ENCODE data around the gene VASP. TPM values are rescaled to one million over a fixed set of nuclear protein-coding genes. Genes with fewer than 3 reads are reported as not detected.

VASP gene
- total RNA-seq, 1 experiment from 2014 or later = 130 TPM

DNA sequence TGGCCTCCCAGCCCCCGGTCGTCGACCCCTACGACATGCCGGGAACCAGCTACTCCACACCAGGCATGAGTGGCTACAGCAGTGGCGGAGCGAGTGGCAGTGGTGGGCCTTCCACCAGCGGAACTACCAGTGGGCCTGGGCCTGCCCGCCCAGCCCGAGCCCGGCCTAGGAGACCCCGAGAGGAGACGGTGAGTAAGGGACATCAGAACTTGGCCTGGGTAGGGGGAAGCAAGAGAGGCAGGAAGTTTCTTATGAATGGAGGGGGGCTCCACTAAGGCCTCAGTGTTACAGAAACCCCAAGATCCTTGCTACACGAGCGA, 36.6 kb upstream of the VASP start:
- H3K4me3 ChIP-seq (ENCODE audit: insufficient read depth, low read depth, low read length) = no peak overlapping the region
- no peak for DNase-seq
- peaks cover 14% of the 10 kb centered on the region for H3K27me3 ChIP-seq (ENCODE audit: control insufficient read depth, insufficient read depth, low read length)
- H3K36me3 ChIP-seq (replicated peaks; ENCODE audit: control insufficient read depth, insufficient read depth, low read length) = no peaks in the 10 kb centered on the region

DNA sequence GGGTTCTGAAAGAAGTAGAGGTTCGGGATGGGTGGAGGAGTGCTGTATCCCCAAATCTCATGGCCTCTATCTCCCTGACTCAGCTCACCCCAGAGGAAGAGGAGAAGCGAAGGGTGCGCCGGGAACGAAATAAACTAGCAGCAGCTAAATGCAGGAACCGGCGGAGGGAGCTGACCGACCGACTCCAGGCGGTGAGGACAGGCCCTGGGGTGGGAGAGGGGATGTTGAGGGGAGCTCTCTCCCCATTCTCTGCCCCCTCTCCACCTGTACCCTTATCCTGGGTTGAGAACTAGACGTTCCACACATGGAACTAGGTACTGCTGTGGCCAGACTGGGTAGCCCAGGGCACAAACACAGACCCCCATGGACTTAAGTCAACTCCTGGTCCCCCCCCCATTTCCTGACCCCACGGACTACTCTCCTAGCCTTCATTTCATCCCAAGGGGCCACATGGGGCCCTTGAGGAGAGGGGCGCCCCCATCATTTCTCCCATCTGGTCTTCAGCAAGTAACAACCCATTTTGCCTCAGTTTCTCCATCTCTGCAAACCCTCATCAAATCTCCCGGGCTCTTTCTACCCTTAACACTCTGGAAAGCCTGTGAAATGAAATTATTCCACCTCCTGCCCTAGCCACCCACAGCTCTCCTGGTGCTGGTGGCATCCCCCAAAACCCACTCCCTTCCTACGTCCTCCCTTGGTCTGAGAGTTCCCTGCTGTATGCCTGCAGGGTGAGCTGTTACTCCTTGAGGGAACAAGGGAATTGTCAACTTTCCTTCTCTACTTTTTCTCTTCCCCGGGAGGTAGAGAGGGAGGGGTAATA, 36.0 kb upstream of the VASP start:
- H3K27me3 ChIP-seq (ENCODE audit: control insufficient read depth, insufficient read depth, low read length) = peaks cover 12% of the 10 kb centered on the region; the same call in 1 of the 2 replicates
- DNase-seq = no peak
- H3K36me3 ChIP-seq (replicated peaks; ENCODE audit: control insufficient read depth, insufficient read depth, low read length) = no peaks in the 10 kb centered on the region
- no peak overlapping the region for H3K4me3 ChIP-seq (ENCODE audit: insufficient read depth, low read depth, low read length)

DNA sequence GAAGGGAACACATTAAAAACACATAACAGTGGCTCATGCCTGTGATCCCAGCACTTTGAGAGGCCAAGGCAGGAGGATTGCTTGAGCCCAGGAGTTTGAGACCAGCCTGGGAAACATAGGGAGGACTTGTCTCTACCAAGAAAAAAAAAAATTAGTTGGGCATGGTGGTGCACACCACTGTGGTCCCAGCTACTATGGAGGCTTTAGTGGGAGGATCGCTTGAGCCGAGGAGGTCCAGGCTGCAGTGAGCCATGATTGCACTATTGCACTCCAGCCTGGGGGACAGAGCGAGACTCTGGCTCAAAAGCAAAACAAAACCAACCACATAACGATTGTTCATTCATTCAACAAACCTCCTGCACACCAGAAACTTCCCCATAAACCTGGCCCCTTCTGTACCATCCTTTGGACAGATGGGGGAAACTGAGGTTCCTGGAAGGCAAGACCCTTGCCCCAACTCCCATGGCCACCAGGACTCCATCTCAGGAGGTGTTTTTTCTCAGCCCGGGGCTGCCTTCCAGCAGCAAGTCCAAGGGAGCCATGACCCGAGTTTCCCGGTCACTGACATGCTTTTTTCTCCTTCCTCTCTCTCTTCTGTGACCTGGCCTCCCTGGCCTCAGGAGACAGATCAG, 35.2 kb upstream of the VASP start:
- peaks cover 12% of the 10 kb centered on the region; the same call in 1 of the 2 replicates for H3K27me3 ChIP-seq (ENCODE audit: control insufficient read depth, insufficient read depth, low read length)
- peak overlapping the region; percentile 37; the same call in 1 of the 2 replicates for H3K4me3 ChIP-seq (ENCODE audit: insufficient read depth, low read depth, low read length)
- no peaks in the 10 kb centered on the region for H3K36me3 ChIP-seq (replicated peaks; ENCODE audit: control insufficient read depth, insufficient read depth, low read length)
- DNase-seq = no peak

DNA sequence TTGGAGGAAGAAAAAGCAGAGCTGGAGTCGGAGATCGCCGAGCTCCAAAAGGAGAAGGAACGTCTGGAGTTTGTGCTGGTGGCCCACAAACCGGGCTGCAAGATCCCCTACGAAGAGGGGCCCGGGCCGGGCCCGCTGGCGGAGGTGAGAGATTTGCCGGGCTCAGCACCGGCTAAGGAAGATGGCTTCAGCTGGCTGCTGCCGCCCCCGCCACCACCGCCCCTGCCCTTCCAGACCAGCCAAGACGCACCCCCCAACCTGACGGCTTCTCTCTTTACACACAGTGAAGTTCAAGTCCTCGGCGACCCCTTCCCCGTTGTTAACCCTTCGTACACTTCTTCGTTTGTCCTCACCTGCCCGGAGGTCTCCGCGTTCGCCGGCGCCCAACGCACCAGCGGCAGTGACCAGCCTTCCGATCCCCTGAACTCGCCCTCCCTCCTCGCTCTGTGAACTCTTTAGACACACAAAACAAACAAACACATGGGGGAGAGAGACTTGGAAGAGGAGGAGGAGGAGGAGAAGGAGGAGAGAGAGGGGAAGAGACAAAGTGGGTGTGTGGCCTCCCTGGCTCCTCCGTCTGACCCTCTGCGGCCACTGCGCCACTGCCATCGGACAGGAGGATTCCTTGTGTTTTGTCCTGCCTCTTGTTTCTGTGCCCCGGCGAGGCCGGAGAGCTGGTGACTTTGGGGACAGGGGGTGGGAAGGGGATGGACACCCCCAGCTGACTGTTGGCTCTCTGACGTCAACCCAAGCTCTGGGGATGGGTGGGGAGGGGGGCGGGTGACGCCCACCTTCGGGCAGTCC, 34.5 kb upstream of the VASP start:
- peak overlapping the region; percentile 37 for H3K4me3 ChIP-seq (ENCODE audit: insufficient read depth, low read depth, low read length)
- peak; percentile 74 for DNase-seq
- no peaks in the 10 kb centered on the region for H3K36me3 ChIP-seq (replicated peaks; ENCODE audit: control insufficient read depth, insufficient read depth, low read length)
- H3K27me3 ChIP-seq (ENCODE audit: control insufficient read depth, insufficient read depth, low read length) = peaks cover 12% of the 10 kb centered on the region; the same call in 1 of the 2 replicates

DNA sequence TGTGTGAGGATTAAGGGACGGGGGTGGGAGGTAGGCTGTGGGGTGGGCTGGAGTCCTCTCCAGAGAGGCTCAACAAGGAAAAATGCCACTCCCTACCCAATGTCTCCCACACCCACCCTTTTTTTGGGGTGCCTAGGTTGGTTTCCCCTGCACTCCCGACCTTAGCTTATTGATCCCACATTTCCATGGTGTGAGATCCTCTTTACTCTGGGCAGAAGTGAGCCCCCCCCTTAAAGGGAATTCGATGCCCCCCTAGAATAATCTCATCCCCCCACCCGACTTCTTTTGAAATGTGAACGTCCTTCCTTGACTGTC, 34.0 kb upstream of the VASP start:
- DNase-seq = no peak
- no peaks in the 10 kb centered on the region for H3K36me3 ChIP-seq (replicated peaks; ENCODE audit: control insufficient read depth, insufficient read depth, low read length)
- no peak overlapping the region for H3K4me3 ChIP-seq (ENCODE audit: insufficient read depth, low read depth, low read length)
- H3K27me3 ChIP-seq (ENCODE audit: control insufficient read depth, insufficient read depth, low read length) = peaks cover 12% of the 10 kb centered on the region; the same call in 1 of the 2 replicates

DNA sequence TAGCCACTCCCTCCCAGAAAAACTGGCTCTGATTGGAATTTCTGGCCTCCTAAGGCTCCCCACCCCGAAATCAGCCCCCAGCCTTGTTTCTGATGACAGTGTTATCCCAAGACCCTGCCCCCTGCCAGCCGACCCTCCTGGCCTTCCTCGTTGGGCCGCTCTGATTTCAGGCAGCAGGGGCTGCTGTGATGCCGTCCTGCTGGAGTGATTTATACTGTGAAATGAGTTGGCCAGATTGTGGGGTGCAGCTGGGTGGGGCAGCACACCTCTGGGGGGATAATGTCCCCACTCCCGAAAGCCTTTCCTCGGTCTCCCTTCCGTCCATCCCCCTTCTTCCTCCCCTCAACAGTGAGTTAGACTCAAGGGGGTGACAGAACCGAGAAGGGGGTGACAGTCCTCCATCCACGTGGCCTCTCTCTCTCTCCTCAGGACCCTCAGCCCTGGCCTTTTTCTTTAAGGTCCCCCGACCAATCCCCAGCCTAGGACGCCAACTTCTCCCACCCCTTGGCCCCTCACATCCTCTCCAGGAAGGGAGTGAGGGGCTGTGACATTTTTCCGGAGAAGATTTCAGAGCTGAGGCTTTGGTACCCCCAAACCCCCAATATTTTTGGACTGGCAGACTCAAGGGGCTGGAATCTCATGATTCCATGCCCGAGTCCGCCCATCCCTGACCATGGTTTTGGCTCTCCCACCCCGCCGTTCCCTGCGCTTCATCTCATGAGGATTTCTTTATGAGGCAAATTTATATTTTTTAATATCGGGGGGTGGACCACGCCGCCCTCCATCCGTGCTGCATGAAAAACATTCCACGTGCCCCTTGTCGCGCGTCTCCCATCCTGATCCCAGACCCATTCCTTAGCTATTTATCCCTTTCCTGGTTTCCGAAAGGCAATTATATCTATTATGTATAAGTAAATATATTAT, 33.3 kb upstream of the VASP start:
- Histone ChIP-seq H3K27me3 (ENCODE audit: control insufficient read depth, insufficient read depth, low read length) (peaks cover 12% of the 10 kb centered on the region; the same call in 1 of the 2 replicates), H3K4me3 (ENCODE audit: insufficient read depth, low read depth, low read length) (no peak overlapping the region), H3K36me3 (replicated peaks; ENCODE audit: control insufficient read depth, insufficient read depth, low read length) (no peaks in the 10 kb centered on the region)
- DNase-seq = peak; percentile 52

DNA sequence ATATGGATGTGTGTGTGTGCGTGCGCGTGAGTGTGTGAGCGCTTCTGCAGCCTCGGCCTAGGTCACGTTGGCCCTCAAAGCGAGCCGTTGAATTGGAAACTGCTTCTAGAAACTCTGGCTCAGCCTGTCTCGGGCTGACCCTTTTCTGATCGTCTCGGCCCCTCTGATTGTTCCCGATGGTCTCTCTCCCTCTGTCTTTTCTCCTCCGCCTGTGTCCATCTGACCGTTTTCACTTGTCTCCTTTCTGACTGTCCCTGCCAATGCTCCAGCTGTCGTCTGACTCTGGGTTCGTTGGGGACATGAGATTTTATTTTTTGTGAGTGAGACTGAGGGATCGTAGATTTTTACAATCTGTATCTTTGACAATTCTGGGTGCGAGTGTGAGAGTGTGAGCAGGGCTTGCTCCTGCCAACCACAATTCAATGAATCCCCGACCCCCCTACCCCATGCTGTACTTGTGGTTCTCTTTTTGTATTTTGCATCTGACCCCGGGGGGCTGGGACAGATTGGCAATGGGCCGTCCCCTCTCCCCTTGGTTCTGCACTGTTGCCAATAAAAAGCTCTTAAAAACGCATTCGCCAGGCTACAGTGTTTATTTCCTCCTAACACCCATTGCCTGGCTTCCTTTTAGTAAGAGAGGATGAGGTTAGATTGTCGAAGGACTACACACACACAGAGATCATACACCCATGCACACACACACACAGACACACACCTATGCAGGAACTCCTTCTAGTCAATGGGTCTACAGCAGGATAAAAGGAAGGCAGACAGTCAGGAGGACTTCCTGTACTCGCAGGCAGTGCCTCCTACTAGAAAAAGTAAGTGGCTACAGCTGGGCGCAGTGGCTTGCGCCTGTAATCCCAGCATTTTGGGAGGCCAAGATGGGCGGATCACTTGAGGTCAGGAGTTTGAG, 32.4 kb upstream of the VASP start:
- no peak for DNase-seq
- Histone ChIP-seq H3K36me3 (replicated peaks; ENCODE audit: control insufficient read depth, insufficient read depth, low read length) (no peaks in the 10 kb centered on the region), H3K27me3 (ENCODE audit: control insufficient read depth, insufficient read depth, low read length) (peaks cover 12% of the 10 kb centered on the region; the same call in 1 of the 2 replicates), H3K4me3 (ENCODE audit: insufficient read depth, low read depth, low read length) (no peak overlapping the region)

DNA sequence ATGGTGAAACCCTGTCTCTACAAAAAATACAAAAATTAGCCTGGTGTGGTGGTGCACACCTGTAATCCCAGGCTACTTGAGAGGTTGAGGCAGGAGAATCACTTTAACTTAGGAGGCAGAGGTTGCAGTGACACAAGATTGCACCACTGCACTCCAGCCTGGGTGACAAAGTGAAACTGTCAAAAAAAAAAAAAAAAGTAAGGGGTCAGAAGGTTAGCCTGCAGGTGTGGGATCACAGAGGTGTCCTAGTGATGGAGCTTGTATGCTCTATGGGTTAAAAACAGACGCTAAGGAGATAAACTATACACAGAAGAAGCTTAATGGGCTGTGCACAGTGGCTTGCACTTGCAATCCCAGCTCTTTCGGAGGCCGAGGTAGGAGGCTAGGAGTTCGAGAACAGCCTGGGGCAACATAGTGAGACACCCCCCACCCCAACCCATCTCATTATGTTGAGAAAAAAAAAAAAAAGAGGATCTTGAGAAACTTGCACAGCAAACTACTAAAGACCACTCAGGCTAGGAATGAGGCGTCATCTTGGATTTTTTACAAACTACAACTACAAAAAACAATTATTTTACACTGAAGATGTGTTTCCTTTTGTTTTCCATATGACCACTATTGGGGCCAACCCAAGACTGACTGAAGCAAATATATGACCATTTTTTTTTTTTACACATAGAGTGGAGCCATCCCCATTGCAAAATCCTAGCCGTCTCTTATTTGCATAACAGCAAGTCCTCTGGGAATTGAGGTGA, 31.6 kb upstream of the VASP start:
- no peak for DNase-seq
- H3K36me3 ChIP-seq (replicated peaks; ENCODE audit: control insufficient read depth, insufficient read depth, low read length) = no peaks in the 10 kb centered on the region
- H3K4me3 ChIP-seq (ENCODE audit: insufficient read depth, low read depth, low read length) = no peak overlapping the region
- peaks cover 12% of the 10 kb centered on the region; the same call in 1 of the 2 replicates for H3K27me3 ChIP-seq (ENCODE audit: control insufficient read depth, insufficient read depth, low read length)

DNA sequence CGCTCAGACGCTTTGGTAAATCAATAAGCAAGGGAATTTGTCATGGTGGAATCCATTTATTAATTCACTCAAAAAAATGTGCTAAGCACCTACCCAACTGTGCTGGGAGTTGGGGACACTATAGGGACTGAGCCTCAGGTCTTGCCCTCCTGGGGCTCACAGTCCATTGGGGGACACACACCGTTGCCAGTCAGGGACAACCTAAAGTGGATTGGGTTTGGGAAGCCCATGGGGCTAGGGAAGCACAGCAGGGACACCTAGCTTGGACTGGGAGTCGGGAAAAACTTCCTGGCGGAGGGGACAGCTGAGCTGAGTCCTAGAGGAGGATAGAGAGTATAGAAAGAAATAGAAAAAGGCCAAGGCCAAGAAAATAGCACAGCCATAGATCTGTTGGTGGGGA, 31.0 kb upstream of the VASP start:
- Histone ChIP-seq H3K27me3 (ENCODE audit: control insufficient read depth, insufficient read depth, low read length) (peaks cover 12% of the 10 kb centered on the region; the same call in 1 of the 2 replicates), H3K36me3 (replicated peaks; ENCODE audit: control insufficient read depth, insufficient read depth, low read length) (no peaks in the 10 kb centered on the region), H3K4me3 (ENCODE audit: insufficient read depth, low read depth, low read length) (no peak overlapping the region)
- no peak for DNase-seq

DNA sequence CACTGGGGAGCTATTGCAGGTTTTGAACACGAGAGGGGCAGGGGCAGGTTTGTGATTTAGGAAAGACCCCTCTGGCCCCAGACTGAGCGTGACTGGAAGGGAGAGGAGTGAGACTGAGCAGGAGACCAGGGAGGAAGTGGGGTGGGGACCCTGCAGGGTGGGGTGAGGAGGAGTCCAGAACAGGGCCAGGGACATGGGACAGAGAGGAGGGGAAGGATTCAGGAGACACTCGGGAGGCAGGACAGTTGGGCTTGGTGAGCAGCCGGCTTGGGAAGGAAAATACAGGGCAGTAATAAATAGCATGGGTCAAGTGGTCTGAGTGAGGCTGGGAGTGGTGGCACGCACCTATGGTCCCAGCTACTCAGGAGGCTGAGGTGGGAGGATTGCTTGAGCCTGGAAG, 30.1 kb upstream of the VASP start:
- Histone ChIP-seq H3K4me3 (ENCODE audit: insufficient read depth, low read depth, low read length) (no peak overlapping the region), H3K27me3 (ENCODE audit: control insufficient read depth, insufficient read depth, low read length) (peaks cover 9% of the 10 kb centered on the region; the same call in 1 of the 2 replicates), H3K36me3 (replicated peaks; ENCODE audit: control insufficient read depth, insufficient read depth, low read length) (no peaks in the 10 kb centered on the region)
- no peak for DNase-seq

DNA sequence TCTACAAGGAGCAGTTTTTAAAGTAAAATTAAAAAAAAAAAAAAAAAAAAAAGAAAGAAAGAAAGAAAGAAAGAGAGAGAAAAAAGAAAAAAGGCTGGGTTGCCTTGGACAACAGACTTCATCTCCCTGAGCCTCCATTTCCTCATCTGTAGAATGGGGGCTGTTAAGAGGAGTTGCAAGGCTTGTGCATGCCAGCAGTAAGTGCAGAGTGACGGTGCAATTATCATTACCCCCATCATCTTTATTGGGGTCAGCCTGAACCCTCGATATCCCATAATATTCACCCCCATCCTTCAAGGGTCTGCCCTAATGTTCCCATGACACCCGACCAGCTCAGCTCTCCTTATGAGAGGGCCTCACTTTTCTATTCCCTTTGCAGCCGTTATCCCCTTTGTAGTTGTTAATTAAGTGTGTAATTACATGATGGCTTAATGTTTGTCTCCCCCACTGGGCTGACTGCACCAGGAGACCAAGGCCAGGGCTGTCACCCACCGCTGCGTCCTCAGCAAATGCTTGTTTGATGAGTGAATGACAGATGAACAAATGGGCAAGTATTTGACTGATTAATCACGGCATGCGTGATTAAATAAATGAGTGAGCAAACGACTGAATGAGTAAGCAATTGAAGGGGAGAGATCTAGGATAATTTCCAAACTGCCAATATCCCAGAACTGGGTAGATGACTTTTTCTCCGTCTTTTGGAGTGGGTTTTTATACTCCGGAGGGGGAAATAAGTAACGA, 29.4 kb upstream of the VASP start:
- H3K36me3 ChIP-seq (replicated peaks; ENCODE audit: control insufficient read depth, insufficient read depth, low read length) = no peaks in the 10 kb centered on the region
- DNase-seq = no peak
- H3K4me3 ChIP-seq (ENCODE audit: insufficient read depth, low read depth, low read length) = peak overlapping the region; percentile 66
- H3K27me3 ChIP-seq (ENCODE audit: control insufficient read depth, insufficient read depth, low read length) = peaks cover 2% of the 10 kb centered on the region; the same call in 1 of the 2 replicates

Data from H7 (cell line).